NB4 (cell line): ENCODE measurements around the gene CASP5.

Source experiments
- CTCF ChIP-seq: IDR thresholded peaks from one replicate; pipeline ENCODE4 v1.5.1; 2012; ENCODE audit warnings: low read depth, low read length
- MAX ChIP-seq: IDR thresholded peaks from 2 replicates; pipeline ENCODE4 v1.6.1; 2011; ENCODE audit warnings: low read depth, low read length
- MYC ChIP-seq: IDR thresholded peaks from 2 replicates; pipeline ENCODE4 v1.6.1; 2011; ENCODE audit warnings: low read depth, low read length
- POLR2A ChIP-seq: IDR thresholded peaks from 2 replicates; pipeline ENCODE4 v1.6.1; 2011; ENCODE audit warnings: mild to moderate bottlenecking; ENCODE audit not compliant: insufficient read length; ENCODE audit errors: extremely low read depth

- TF ChIP-seq POLR2A (no peak), CTCF (no peak), MAX (no peak), MYC (no peak)
Measured at GRCh38 chr11:105005451-105005845, 17.5 kb downstream of the CASP5 start.
